GM23248 (cell line): ENCODE results near the gene ZCCHC24.

Experiments used
- EZH2 ChIP-seq: fragments of 200-600 bp; sonication (generic); IDR thresholded peaks from 2 replicates; pipeline ENCODE4 v1.6.1; 2018; ENCODE audit warnings: antibody characterized with exemption, mild to moderate bottlenecking; ENCODE audit not compliant: insufficient read depth, poor library complexity, severe bottlenecking
- EZH2phosphoT487 ChIP-seq: fragments of 200-600 bp; sonication (generic); IDR thresholded peaks from 2 replicates; pipeline ENCODE4 v1.6.1; 2018; ENCODE audit warnings: antibody characterized with exemption, moderate library complexity, mild to moderate bottlenecking, low read depth; ENCODE audit not compliant: insufficient read depth

- TF ChIP-seq EZH2 (no peak), EZH2phosphoT487 (no peak)
Observed at GRCh38 chr10:79352035-79352877, 93.2 kb downstream of the ZCCHC24 start.
